Astrocyte (in vitro differentiated cells and primary cell): ENCODE measurements around the gene UBE2J2.

Experiments used
- EZH2 ChIP-seq: IDR thresholded peaks from 2 replicates; pipeline ENCODE4 v1.6.1; 2012; ENCODE audit warnings: mild to moderate bottlenecking, low read length, inconsistent platforms; ENCODE audit not compliant: insufficient read depth
- TF ChIP-seq, protein P1 (sequence below): IDR thresholded peaks from 2 replicates; pipeline ENCODE4 v1.5.1; 2011; ENCODE audit warnings: low read depth, mild to moderate bottlenecking, inconsistent platforms, low read length, moderate library complexity; ENCODE audit not compliant: insufficient read depth

DNA sequence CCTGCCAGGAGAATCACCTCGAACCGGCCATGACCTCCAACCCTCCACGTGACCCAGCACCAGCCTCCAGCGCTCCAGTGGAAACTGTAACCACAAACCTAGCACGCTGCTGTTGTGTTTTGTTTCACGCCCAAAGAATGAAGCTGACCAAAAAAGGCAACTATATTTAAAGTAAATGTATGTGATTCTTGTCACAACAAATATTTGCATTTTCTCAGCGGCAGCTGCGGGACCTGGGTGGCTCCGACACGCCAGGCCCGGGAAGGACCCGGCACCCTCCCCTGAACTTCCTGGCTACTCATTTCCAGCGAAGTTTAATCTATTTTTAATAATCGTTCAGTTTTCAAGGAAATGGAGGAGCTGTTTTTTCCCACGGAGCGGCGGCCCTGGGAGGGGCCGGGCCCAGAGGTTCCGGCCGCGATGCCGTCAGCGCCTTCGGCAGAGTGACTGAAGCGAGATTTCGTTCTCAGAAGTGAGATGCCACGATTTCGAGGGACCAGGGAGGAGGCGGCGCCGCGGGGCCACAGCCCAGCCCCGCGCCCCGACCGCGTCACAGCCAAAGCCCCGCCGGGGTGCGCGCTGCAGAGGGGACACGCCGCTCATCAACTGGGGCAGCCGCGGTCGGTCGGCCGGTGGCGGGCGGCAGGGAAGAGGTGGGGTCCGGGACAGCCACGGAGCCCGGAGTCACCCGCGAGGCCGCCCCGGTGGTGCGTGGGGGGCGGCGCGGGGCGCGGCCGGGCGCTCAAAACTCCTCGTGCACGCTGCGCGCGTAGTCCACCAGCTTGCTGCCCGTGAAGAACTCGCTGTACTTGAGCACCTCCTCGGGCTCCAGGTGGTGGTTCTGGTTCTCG, 56.7 kb downstream of the UBE2J2 start:
- TF ChIP-seq, protein P1, sequence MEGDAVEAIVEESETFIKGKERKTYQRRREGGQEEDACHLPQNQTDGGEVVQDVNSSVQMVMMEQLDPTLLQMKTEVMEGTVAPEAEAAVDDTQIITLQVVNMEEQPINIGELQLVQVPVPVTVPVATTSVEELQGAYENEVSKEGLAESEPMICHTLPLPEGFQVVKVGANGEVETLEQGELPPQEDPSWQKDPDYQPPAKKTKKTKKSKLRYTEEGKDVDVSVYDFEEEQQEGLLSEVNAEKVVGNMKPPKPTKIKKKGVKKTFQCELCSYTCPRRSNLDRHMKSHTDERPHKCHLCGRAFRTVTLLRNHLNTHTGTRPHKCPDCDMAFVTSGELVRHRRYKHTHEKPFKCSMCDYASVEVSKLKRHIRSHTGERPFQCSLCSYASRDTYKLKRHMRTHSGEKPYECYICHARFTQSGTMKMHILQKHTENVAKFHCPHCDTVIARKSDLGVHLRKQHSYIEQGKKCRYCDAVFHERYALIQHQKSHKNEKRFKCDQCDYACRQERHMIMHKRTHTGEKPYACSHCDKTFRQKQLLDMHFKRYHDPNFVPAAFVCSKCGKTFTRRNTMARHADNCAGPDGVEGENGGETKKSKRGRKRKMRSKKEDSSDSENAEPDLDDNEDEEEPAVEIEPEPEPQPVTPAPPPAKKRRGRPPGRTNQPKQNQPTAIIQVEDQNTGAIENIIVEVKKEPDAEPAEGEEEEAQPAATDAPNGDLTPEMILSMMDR = no peak
- no peak for TF ChIP-seq EZH2
